HFF-Myc (cell line): Measurements from ENCODE around the gene STK16.

Experiments
- DNase-seq: peaks from one replicate; pipeline ENCODE4 v3.0.0-alpha.2; 2011; ENCODE audit warnings: low read depth; ENCODE audit errors: extremely low read depth
- H3K4me3 ChIP-seq: replicated peaks from 2 replicates; pipeline ENCODE4 v1.5.1; 2011; ENCODE audit warnings: low read depth, mild to moderate bottlenecking, control low read depth, low read length
- TF ChIP-seq, protein P1 (sequence below): IDR thresholded peaks from 2 replicates; pipeline ENCODE4 v1.5.1; 2012; ENCODE audit warnings: mild to moderate bottlenecking, low read depth, low read length, control low read depth; ENCODE audit errors: missing control alignments

The STK16 gene

DNA sequence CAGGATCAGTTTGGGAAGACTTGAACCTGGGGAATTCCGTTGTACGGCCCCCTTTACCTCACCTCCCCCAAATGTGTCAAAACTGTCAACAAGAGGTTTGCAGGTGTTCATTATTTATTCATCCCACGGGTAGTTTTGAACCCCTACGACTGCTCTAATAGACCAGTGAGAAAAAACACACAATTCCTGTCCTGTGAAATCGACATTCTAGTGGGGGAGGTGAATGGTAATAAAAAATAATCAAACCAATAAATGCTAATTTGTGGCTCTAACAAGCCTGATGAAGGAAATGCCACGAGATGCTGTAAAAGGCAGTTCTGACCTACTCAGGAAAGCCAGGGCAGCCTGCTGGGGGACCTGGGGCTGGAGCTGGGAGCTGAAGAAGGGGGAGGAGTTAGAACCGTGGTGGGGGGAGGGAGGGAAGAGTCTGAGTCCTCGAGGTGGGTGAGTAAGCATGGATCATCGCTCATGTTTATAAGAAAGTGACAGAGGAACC, 33.4 kb downstream of the STK16 start:
- DNase-seq = no peak

GRCh38 chr2:219279151-219279915, 34.1 kb downstream of the STK16 start, which contains the start of gene DNAJB2:
Gene DNAJB2, plus strand, starts transcription at chr2:219279366. Its CDS starts 468 bp downstream, at chr2:219279834.
- H3K4me3 ChIP-seq = peak within 1 kb of the TSS; percentile 50
- peak; percentile 93 for DNase-seq
- TF ChIP-seq, protein P1, sequence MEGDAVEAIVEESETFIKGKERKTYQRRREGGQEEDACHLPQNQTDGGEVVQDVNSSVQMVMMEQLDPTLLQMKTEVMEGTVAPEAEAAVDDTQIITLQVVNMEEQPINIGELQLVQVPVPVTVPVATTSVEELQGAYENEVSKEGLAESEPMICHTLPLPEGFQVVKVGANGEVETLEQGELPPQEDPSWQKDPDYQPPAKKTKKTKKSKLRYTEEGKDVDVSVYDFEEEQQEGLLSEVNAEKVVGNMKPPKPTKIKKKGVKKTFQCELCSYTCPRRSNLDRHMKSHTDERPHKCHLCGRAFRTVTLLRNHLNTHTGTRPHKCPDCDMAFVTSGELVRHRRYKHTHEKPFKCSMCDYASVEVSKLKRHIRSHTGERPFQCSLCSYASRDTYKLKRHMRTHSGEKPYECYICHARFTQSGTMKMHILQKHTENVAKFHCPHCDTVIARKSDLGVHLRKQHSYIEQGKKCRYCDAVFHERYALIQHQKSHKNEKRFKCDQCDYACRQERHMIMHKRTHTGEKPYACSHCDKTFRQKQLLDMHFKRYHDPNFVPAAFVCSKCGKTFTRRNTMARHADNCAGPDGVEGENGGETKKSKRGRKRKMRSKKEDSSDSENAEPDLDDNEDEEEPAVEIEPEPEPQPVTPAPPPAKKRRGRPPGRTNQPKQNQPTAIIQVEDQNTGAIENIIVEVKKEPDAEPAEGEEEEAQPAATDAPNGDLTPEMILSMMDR = peak; percentile 15

More for the DNA sequence above, 33.4 kb downstream of the STK16 start:
- TF ChIP-seq, protein P1 = no peak
- H3K4me3 ChIP-seq = peak overlapping the region; percentile 50; the same call in 1 of the 2 replicates

GRCh38 chr2:219279916-219280516, 34.7 kb downstream of the STK16 start:
- TF ChIP-seq, protein P1 = no peak
- DNase-seq = no peak
- peak overlapping the region; percentile 50 for H3K4me3 ChIP-seq

DNA sequence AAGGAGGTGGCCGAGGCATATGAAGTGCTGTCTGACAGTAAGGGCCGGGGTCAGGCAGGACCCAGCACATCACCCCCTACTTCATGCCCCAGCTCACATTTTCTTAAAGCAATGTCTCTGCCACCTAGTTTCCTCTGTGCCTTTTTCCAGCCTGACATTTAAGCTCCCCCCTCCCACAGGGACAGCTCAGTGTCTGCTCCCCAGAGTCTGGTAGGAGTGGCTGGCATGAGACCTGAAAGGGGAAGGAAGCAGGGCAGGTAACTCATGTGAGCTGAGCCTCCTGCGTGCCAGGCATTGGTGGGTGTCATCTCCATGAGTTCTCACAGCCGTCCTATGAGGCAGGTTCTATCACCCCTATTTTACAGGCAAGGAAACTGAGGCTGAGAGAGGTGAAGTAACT, 35.4 kb downstream of the STK16 start:
- DNase-seq = no peak
- no peak overlapping the region for H3K4me3 ChIP-seq
- TF ChIP-seq, protein P1 = no peak

- H3K4me3 ChIP-seq = no peak overlapping the region
- TF ChIP-seq, protein P1 = no peak
- no peak for DNase-seq
Measured at GRCh38 chr2:219281588-219281987, 36.3 kb downstream of the STK16 start.

DNA sequence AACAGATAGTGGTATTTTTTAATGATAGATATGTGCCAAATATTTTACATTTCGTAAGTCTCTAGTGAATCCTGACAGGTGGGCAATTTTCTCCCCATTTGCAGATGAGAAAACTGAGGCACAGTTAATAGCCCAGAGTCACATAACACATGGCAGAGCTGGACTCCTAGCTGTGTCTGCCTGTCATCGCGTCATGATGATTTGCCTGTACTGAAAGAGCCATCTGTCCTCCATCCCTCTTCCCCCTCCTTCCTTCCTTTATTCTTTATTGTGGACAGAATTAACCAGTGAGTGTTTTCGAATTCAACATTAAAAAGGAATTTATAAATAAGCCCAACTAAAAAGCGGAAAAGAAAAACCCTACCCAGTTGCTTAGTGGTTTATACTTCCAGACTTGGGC, 37.1 kb downstream of the STK16 start:
- no peak for DNase-seq
- TF ChIP-seq, protein P1 = no peak
- no peak overlapping the region for H3K4me3 ChIP-seq
